ENCODE data around the gene STIM1.

DNA sequence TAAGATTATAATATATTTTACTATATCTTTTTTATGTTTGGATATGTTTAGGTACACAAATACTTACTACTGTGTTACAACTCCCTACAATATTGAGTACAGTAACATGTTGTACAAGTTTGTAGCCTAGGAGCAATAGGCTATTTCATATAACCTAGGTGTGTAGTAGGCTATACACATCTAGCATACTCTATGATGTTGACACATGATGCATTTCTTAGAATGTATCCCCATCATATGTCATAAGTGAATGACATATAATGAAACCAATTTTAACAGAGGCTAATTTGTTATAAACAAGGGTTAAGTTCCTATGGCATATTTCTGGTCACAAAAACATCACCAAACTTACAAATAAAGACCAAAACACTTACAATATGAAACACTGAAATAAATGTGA is 152.7 kb downstream of the STIM1 start:
- TF ChIP-seq, protein P1, sequence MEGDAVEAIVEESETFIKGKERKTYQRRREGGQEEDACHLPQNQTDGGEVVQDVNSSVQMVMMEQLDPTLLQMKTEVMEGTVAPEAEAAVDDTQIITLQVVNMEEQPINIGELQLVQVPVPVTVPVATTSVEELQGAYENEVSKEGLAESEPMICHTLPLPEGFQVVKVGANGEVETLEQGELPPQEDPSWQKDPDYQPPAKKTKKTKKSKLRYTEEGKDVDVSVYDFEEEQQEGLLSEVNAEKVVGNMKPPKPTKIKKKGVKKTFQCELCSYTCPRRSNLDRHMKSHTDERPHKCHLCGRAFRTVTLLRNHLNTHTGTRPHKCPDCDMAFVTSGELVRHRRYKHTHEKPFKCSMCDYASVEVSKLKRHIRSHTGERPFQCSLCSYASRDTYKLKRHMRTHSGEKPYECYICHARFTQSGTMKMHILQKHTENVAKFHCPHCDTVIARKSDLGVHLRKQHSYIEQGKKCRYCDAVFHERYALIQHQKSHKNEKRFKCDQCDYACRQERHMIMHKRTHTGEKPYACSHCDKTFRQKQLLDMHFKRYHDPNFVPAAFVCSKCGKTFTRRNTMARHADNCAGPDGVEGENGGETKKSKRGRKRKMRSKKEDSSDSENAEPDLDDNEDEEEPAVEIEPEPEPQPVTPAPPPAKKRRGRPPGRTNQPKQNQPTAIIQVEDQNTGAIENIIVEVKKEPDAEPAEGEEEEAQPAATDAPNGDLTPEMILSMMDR (IDR thresholded peaks at IDR 0.05; ENCODE audit: low read depth, low read length, poor library complexity, severe bottlenecking), result no peak
- TF ChIP-seq EZH2phosphoT487 (IDR thresholded peaks at IDR 0.05; ENCODE audit: borderline replicate concordance, low read length), result no peak
